Neural crest cell (in vitro differentiated cells): ENCODE data around the gene TOR1AIP2. TPM values are rescaled to one million over a fixed set of nuclear protein-coding genes. Genes with fewer than 3 reads are reported as not detected.

ENCODE experiments used
- DNase-seq: peaks from one replicate; pipeline ENCODE4 v3.0.0; 2021; ENCODE audit warnings: low read depth, mixed read lengths, low spot score
- H3K27ac Mint-ChIP-seq: one replicate; pipeline ENCODE4 v1.8.0; 2021; ENCODE audit warnings: mild to moderate bottlenecking, mixed read lengths; ENCODE audit not compliant: unreplicated experiment
- H3K27me3 Mint-ChIP-seq: 2 replicates; pipeline ENCODE4 v1.8.0; 2021; ENCODE audit warnings: low read depth, mild to moderate bottlenecking, mixed read lengths
- H3K36me3 Mint-ChIP-seq: 2 replicates; pipeline ENCODE4 v1.8.0; 2021; ENCODE audit warnings: low read depth, mild to moderate bottlenecking, mixed read lengths
- H3K4me1 Mint-ChIP-seq: 2 replicates; pipeline ENCODE4 v1.8.0; 2021; ENCODE audit warnings: mixed read lengths
- H3K4me3 Mint-ChIP-seq: one replicate; pipeline ENCODE4 v1.8.0; 2021; ENCODE audit warnings: mild to moderate bottlenecking, mixed read lengths
- H3K9me3 Mint-ChIP-seq: 2 replicates; pipeline ENCODE4 v1.8.0; 2021; ENCODE audit warnings: mixed read lengths
- CTCF ChIP-seq: fragments of 200-600 bp; sonication (generic); conservative IDR thresholded peaks from 2 replicates; pipeline ENCODE4 v1.5.0; 2021; ENCODE audit warnings: antibody characterized with exemption, mild to moderate bottlenecking
- total RNA-seq: library from RNA; stranded (reverse); gene quantifications from 2 replicates; pipeline ENCODE4 v1.2.1, GENCODE V29; 2021

TOR1AIP2 gene
- total RNA-seq, 1 donor from 2014 or later = 76.2 TPM

- H3K36me3 Mint-ChIP-seq = no peaks in the 10 kb centered on the region
- H3K4me1 Mint-ChIP-seq = peaks cover 5% of the 10 kb centered on the region
- no peak overlapping the region for H3K4me3 Mint-ChIP-seq
- no peak for DNase-seq
- H3K27ac Mint-ChIP-seq = no peak overlapping the region
- TF ChIP-seq CTCF = no peak
- no peaks in the 10 kb centered on the region for H3K9me3 Mint-ChIP-seq
- peaks cover 5% of the 10 kb centered on the region for H3K27me3 Mint-ChIP-seq
Observed at GRCh38 chr1:179823693-179824092, 53.9 kb downstream of the TOR1AIP2 start.

- H3K9me3 Mint-ChIP-seq = no peaks in the 10 kb centered on the region
- no peak overlapping the region for H3K4me3 Mint-ChIP-seq
- peaks cover 11% of the 10 kb centered on the region for H3K4me1 Mint-ChIP-seq
- H3K36me3 Mint-ChIP-seq = no peaks in the 10 kb centered on the region
- no peak for DNase-seq
- peaks cover 8% of the 10 kb centered on the region for H3K27me3 Mint-ChIP-seq
- no peak for TF ChIP-seq CTCF
- no peak overlapping the region for H3K27ac Mint-ChIP-seq
Observed at GRCh38 chr1:179822065-179822464, 55.5 kb downstream of the TOR1AIP2 start.

- no peaks in the 10 kb centered on the region for H3K9me3 Mint-ChIP-seq
- peaks cover 12% of the 10 kb centered on the region for H3K27me3 Mint-ChIP-seq
- H3K36me3 Mint-ChIP-seq = no peaks in the 10 kb centered on the region
- peaks cover 11% of the 10 kb centered on the region for H3K4me1 Mint-ChIP-seq
- DNase-seq = no peak
- no peak overlapping the region for H3K27ac Mint-ChIP-seq
- TF ChIP-seq CTCF = no peak
- no peak overlapping the region for H3K4me3 Mint-ChIP-seq
Observed at GRCh38 chr1:179821524-179821923, 56.1 kb downstream of the TOR1AIP2 start.

GRCh38 chr1:179820226-179820970 lies 57.2 kb downstream of the TOR1AIP2 start:
- Mint-ChIP-seq H3K4me3 (no peak overlapping the region), H3K9me3 (no peaks in the 10 kb centered on the region), H3K4me1 (peaks cover 17% of the 10 kb centered on the region), H3K36me3 (no peaks in the 10 kb centered on the region), H3K27me3 (peaks cover 23% of the 10 kb centered on the region), H3K27ac (peak overlapping the region; percentile 16)
- DNase-seq = no peak
- TF ChIP-seq CTCF = no peak

- Mint-ChIP-seq H3K27me3 (peaks cover 31% of the 10 kb centered on the region), H3K27ac (no peak overlapping the region), H3K36me3 (no peaks in the 10 kb centered on the region), H3K4me3 (no peak overlapping the region), H3K9me3 (no peaks in the 10 kb centered on the region), H3K4me1 (peaks cover 30% of the 10 kb centered on the region)
- no peak for TF ChIP-seq CTCF
- no peak for DNase-seq
Observed at GRCh38 chr1:179818743-179819173, 58.8 kb downstream of the TOR1AIP2 start.
